H1 (cell line): ENCODE results near the gene BANF1. TPM values are rescaled to one million over a fixed set of nuclear protein-coding genes. Genes with fewer than 3 reads are reported as not detected.

ENCODE experiments used
- CTCF ChIA-PET: fragments of 300-600 bp; sonication (Branson Sonifier 250); formaldehyde crosslinking; loops from one replicate; lab custom pipeline; 2021; ENCODE audit not compliant: partially characterized antibody; lab: Charles Lee
- POLR2A ChIA-PET: fragments of 300-600 bp; sonication (Branson Sonifier 250); formaldehyde crosslinking; loops from one replicate; lab custom pipeline; 2021; ENCODE audit warnings: inconsistent platforms; ENCODE audit not compliant: partially characterized antibody; lab: Charles Lee
- DNase-seq, 2 experiments: peaks; one replicate each; pipeline versions ENCODE4 v3.0.0 to v3.0.0-alpha.2; 2010 to 2022; ENCODE audit warnings: low spot score in 2 of 2, low read depth in 1 of 2, mixed read lengths in 1 of 2
- FAIRE-seq: peaks from 2 replicates; lab custom pipeline; 2011; peaks lifted over from hg19 to GRCh38; lab: Jason Lieb, UNC
- H2AFZ ChIP-seq: 2 replicates; pipeline ENCODE4 v1.8.1; 2012; ENCODE audit warnings: low read length, inconsistent platforms
- H2AK5ac ChIP-seq: 2 replicates; pipeline ENCODE4 v1.6.1; 2013; ENCODE audit warnings: low read depth, low read length
- H2BK120ac ChIP-seq: replicated peaks from 2 replicates; pipeline ENCODE3; 2013; ENCODE audit warnings: low read depth, low read length, inconsistent platforms
- H2BK12ac ChIP-seq: 2 replicates; pipeline ENCODE4 v1.6.1; 2013; ENCODE audit warnings: low read depth, low read length
- H2BK15ac ChIP-seq: 2 replicates; pipeline ENCODE4 v1.6.1; 2013; ENCODE audit warnings: low read length
- H2BK20ac ChIP-seq: 2 replicates; pipeline ENCODE4 v1.6.1; 2013; ENCODE audit warnings: low read length
- H2BK5ac ChIP-seq: 2 replicates; pipeline ENCODE4 v1.6.1; 2013; ENCODE audit warnings: low read depth, low read length
- H3K14ac ChIP-seq: 2 replicates; pipeline ENCODE4 v1.6.1; 2013; ENCODE audit warnings: inconsistent platforms; ENCODE audit not compliant: insufficient read length
- H3K18ac ChIP-seq: 2 replicates; pipeline ENCODE4 v1.6.1; 2013; ENCODE audit warnings: low read length; ENCODE audit errors: extremely low read depth
- H3K23ac ChIP-seq: 2 replicates; pipeline ENCODE4 v1.6.1; 2013; ENCODE audit warnings: inconsistent platforms; ENCODE audit not compliant: insufficient read length
- H3K23me2 ChIP-seq: 2 replicates; pipeline ENCODE4 v1.6.1; 2013; ENCODE audit warnings: low read depth, low read length
- H3K27ac ChIP-seq: 2 replicates; pipeline ENCODE4 v1.6.1; 2011; ENCODE audit warnings: low read depth, low read length, inconsistent platforms
- H3K27me3 ChIP-seq, 4 experiments: replicated peaks in 1 of 4; 1 replicate in 1 of 4; 2 replicates in 3 of 4; pipeline versions ENCODE4 v1.6.1 to v1.8.1; 2011 to 2013; ENCODE audit warnings: low read length in 3 of 4, mild to moderate bottlenecking in 3 of 4, inconsistent platforms in 2 of 4, mixed read lengths in 2 of 4, moderate library complexity in 1 of 4; ENCODE audit not compliant: control insufficient read depth in 3 of 4, insufficient read depth in 3 of 4; ENCODE audit errors: extremely low read depth in 1 of 4
- H3K36me3 ChIP-seq, 4 experiments: 2 replicates each; pipeline versions ENCODE4 v1.6.1 to v1.8.1; 2011 to 2013; ENCODE audit warnings: mild to moderate bottlenecking in 4 of 4, low read length in 3 of 4, moderate library complexity in 2 of 4, control low read depth in 1 of 4, inconsistent platforms in 1 of 4; ENCODE audit not compliant: insufficient read depth in 4 of 4, control insufficient read depth in 2 of 4
- H3K4ac ChIP-seq: replicated peaks from 2 replicates; pipeline ENCODE3; 2013; ENCODE audit warnings: low read length, low read depth, mixed read lengths, inconsistent platforms; ENCODE audit not compliant: insufficient read length
- H3K4me1 ChIP-seq, 4 experiments: replicated peaks in 1 of 4; 1 replicate in 1 of 4; 2 replicates in 3 of 4; pipeline versions ENCODE4 v1.6.1 to v1.8.1; 2011 to 2013; ENCODE audit warnings: low read length in 3 of 4, inconsistent platforms in 2 of 4, mixed read lengths in 1 of 4; ENCODE audit not compliant: insufficient read depth in 4 of 4, control insufficient read depth in 3 of 4
- H3K4me2 ChIP-seq, 2 experiments: 2 replicates each; pipeline versions ENCODE4 v1.6.1 to v1.8.1; 2011 to 2013; ENCODE audit warnings: low read depth in 2 of 2, low read length in 2 of 2, control low read depth in 1 of 2, inconsistent platforms in 1 of 2, mild to moderate bottlenecking in 1 of 2; ENCODE audit not compliant: insufficient read depth in 1 of 2
- H3K4me3 ChIP-seq, 4 experiments: fragments of 200-600, 300-600 bp in 1 of 4; sonication (generic), shearing (Covaris generic), sonication (Bioruptor Twin) in 1 of 4; 2 replicates each; pipeline versions ENCODE4 v1.5.1 to v1.8.1; 2011 to 2016; ENCODE audit warnings: low read length in 4 of 4, low read depth in 3 of 4, control low read depth in 2 of 4, inconsistent platforms in 2 of 4, mild to moderate bottlenecking in 2 of 4, mixed read lengths in 1 of 4, moderate library complexity in 1 of 4; ENCODE audit not compliant: insufficient read depth in 2 of 4; ENCODE audit errors: extremely low read depth in 1 of 4
- H3K56ac ChIP-seq: replicated peaks from 2 replicates; pipeline ENCODE3; 2013; ENCODE audit warnings: low read depth, mild to moderate bottlenecking, mixed read lengths, low read length, inconsistent platforms; ENCODE audit not compliant: insufficient read length
- H3K79me1 ChIP-seq: 2 replicates; pipeline ENCODE4 v1.6.1; 2013; ENCODE audit warnings: low read depth, low read length, control low read depth
- H3K79me2 ChIP-seq, 2 experiments: 2 replicates each; pipeline versions ENCODE4 v1.6.1 to v1.8.1; 2012 to 2013; ENCODE audit warnings: low read length in 2 of 2, mild to moderate bottlenecking in 2 of 2, inconsistent platforms in 1 of 2; ENCODE audit not compliant: insufficient read depth in 2 of 2, control insufficient read depth in 1 of 2
- H3K9ac ChIP-seq, 4 experiments: replicated peaks in 1 of 4; 1 replicate in 1 of 4; 2 replicates in 3 of 4; pipeline versions ENCODE4 v1.6.1 to v1.8.1; 2011 to 2013; ENCODE audit warnings: low read depth in 3 of 4, low read length in 3 of 4, control low read depth in 2 of 4, mild to moderate bottlenecking in 2 of 4, moderate library complexity in 2 of 4, inconsistent platforms in 1 of 4; ENCODE audit errors: extremely low read depth in 1 of 4
- H3K9me3 ChIP-seq, 2 experiments: 2 replicates each; pipeline versions ENCODE4 v1.6.1 to v1.8.1; 2012 to 2013; ENCODE audit warnings: mild to moderate bottlenecking in 2 of 2, moderate library complexity in 2 of 2, control low read depth in 1 of 2, inconsistent platforms in 1 of 2, low read depth in 1 of 2, low read length in 1 of 2, mixed read lengths in 1 of 2; ENCODE audit not compliant: insufficient read depth in 2 of 2
- H4K20me1 ChIP-seq, 2 experiments: replicated peaks in 1 of 2; 2 replicates each; pipeline versions ENCODE3 to v1.8.1; 2011 to 2013; ENCODE audit warnings: inconsistent platforms in 2 of 2, low read length in 2 of 2, mild to moderate bottlenecking in 1 of 2; ENCODE audit not compliant: insufficient read depth in 2 of 2, control insufficient read depth in 1 of 2
- H4K5ac ChIP-seq: 2 replicates; pipeline ENCODE4 v1.6.1; 2013; ENCODE audit warnings: low read length, low read depth, mixed read lengths, inconsistent platforms; ENCODE audit not compliant: insufficient read length
- H4K8ac ChIP-seq: 2 replicates; pipeline ENCODE4 v1.8.0; 2013; ENCODE audit warnings: mild to moderate bottlenecking, moderate library complexity, low read length, inconsistent platforms; ENCODE audit not compliant: insufficient read depth; ENCODE audit errors: extremely low read depth
- H4K91ac ChIP-seq: replicated peaks from 2 replicates; pipeline ENCODE3; 2013; ENCODE audit warnings: low read length, mixed read lengths, inconsistent platforms; ENCODE audit not compliant: insufficient read length
- ASH2L ChIP-seq: fragments of 200-600, 300-600 bp; sonication (generic); IDR thresholded peaks from one replicate; pipeline ENCODE4 v1.7.1; 2017; ENCODE audit warnings: low read length
- ATF3 ChIP-seq: IDR thresholded peaks from 2 replicates; pipeline ENCODE4 v1.6.1; 2011; ENCODE audit warnings: low read depth, mild to moderate bottlenecking, low read length; ENCODE audit not compliant: insufficient read depth
- CHD2 ChIP-seq: IDR thresholded peaks from 2 replicates; pipeline ENCODE4 v1.6.1; 2012; ENCODE audit warnings: low read length, improper control_type of control experiment
- HDAC2 ChIP-seq, 2 experiments: fragments of 300-600 bp in 1 of 2; sonication (generic) in 1 of 2; IDR thresholded peaks; 2 replicates each; pipeline ENCODE4 v1.6.1; 2011 to 2012; ENCODE audit warnings: low read depth in 2 of 2, low read length in 2 of 2, mild to moderate bottlenecking in 2 of 2, moderate library complexity in 2 of 2, borderline replicate concordance in 1 of 2, inconsistent platforms in 1 of 2
- PHF8 ChIP-seq: fragments of 200-600 bp; sonication (generic); conservative IDR thresholded peaks from 2 replicates; pipeline ENCODE4 v1.7.1; 2012; ENCODE audit warnings: low read depth, mild to moderate bottlenecking, inconsistent platforms, low read length, moderate library complexity
- RBBP5 ChIP-seq: IDR thresholded peaks from 2 replicates; pipeline ENCODE4 v1.7.1; 2012; ENCODE audit warnings: low read depth, mild to moderate bottlenecking, inconsistent platforms, low read length, moderate library complexity, borderline replicate concordance
- SIX5 ChIP-seq: IDR thresholded peaks from 2 replicates; pipeline ENCODE4 v1.6.1; 2011; ENCODE audit warnings: mild to moderate bottlenecking, low read depth, low read length
- SP1 ChIP-seq: IDR thresholded peaks from 2 replicates; pipeline ENCODE4 v1.6.1; 2011; ENCODE audit warnings: low read depth, low read length
- TAF7 ChIP-seq: optimal IDR thresholded peaks from 2 replicates; pipeline ENCODE3; 2011; ENCODE audit warnings: low read depth, mild to moderate bottlenecking, inconsistent platforms, low read length, moderate library complexity, borderline replicate concordance
- WGBS, 2 experiments: shearing (Covaris generic) in 1 of 2; methylation state at CpG; one replicate each; pipeline versions ENCODE4 v1.1.6 to v1.1.7; 2013 to 2015; ENCODE audit warnings: low lambda C conversion rate in 2 of 2, mixed read lengths in 2 of 2, inconsistent platforms in 1 of 2, low coverage in 1 of 2, missing lambda C conversion rate in 1 of 2; ENCODE audit not compliant: insufficient replicate concordance in 2 of 2, insufficient coverage in 1 of 2, insufficient read length in 1 of 2; ENCODE audit errors: extremely low coverage in 1 of 2, missing lambda C conversion rate in 1 of 2; 5-methylcytosine and 5-hydroxymethylcytosine counted together
- polyA plus RNA-seq, 7 experiments: library from polyadenylated mRNA; depleted of rRNA in 3 of 7; stranded (reverse) in 5 of 7; unstranded in 2 of 7; fragments of >200 nt in 5 of 7; fragments of 200-250 nt in 2 of 7; gene quantifications; 1 replicate in 5 of 7; 2 replicates in 1 of 7; 4 replicates in 1 of 7; pipeline versions ENCODE4 v1.2.1 to v1.2.3, GENCODE V29; 2011 to 2013; ENCODE audit warnings: missing spikeins in 2 of 7, mixed read lengths in 2 of 7
- total RNA-seq: library from RNA; stranded (reverse); fragmentation: NEBNext Ultra II Directional; extraction: Animal tissue kit (Norgen Biotek cat#: 25700); gene quantifications from 2 replicates; pipeline ENCODE4 v1.2.1, GENCODE V29; 2021
- TF ChIP-seq, protein P1 (sequence below): IDR thresholded peaks from 2 replicates; pipeline ENCODE4 v1.6.1; 2012; ENCODE audit warnings: inconsistent platforms

Gene BANF1
- total and polyA plus RNA-seq, 2 of the 8 experiments (the other 6 are each of a cell fraction or from before 2014, with no cell fraction given) = 330 to 467 TPM

DNA sequence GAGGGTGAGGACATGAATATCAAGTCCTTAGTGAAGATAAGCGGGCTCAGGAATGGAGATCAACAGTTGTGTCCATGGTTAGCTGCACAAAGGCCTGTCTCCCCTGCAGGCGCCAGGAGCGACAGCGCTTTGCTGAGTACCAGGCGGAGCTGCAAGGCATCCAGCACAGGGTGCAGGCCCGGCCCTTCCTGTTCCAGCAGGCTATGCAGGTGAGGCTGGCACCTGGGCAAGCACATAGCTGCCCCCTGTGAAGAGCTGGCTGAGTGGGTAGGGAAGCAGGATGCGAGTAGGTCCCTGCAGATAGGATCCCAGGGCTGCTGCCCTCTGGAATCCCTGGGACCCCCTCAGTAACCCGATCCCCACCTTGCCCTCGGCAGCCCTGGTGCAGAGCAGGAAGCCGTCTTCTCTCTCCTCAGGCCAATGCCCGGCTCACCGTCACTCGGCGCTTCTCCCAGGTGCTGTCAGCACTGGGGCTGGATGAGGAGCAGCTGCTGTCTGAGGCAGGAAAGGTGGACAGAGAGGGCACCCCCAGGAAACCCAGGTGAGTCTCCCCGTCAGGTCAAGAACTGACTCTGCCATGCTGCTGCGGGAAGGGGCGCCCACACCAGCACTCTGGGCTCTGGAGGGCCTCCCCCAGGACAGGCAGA lies 43.4 kb upstream of the BANF1 start:
- H3K18ac ChIP-seq = no peak overlapping the region
- peaks cover 12% of the 10 kb centered on the region; the same call in 1 of the 2 replicates for H3K23me2 ChIP-seq
- no peak overlapping the region for H2AFZ ChIP-seq
- no peak overlapping the region for H3K4me2 ChIP-seq
- no peak overlapping the region for H3K14ac ChIP-seq
- peak overlapping the region; percentile 78; the same call in 1 of the 2 replicates for H4K8ac ChIP-seq
- ChIA-PET POLR2A (interaction anchor here (0.8 to 2.5 kb wide), 5 partner anchors 11 to 40 kb away, joined by 3 to 13 read pairs (median 3); partner anchors contain the start of genes C11orf68 and TSGA10IP), CTCF (interaction anchor here (0.6 to 2.8 kb wide), 9 partner anchors 8 to 109 kb away, joined by 3 to 16 read pairs (median 3); partner anchors contain the start of gene CCDC85B)
- no peaks in the 10 kb centered on the region for H3K27me3 ChIP-seq
- H4K5ac ChIP-seq = no peak overlapping the region
- H2BK12ac ChIP-seq = no peak overlapping the region
- no peak overlapping the region for H3K23ac ChIP-seq
- H4K20me1 ChIP-seq = peaks cover 0 to 1% of the 10 kb centered on the region in 2 experiments
- no peak overlapping the region for H2BK20ac ChIP-seq
- FAIRE-seq = no peak
- 0 out of 2 replicates have a peak overlapping the region, but pooled peaks have one; percentile 81 for H2BK15ac ChIP-seq
- H3K36me3 ChIP-seq = peaks cover 0 to under 1% (median under 1%) of the 10 kb centered on the region in 4 experiments; a peak in 3 of 8 replicates
- H2BK5ac ChIP-seq = peak overlapping the region; percentile 71; the same call in 1 of the 2 replicates
- H4K91ac ChIP-seq = no peak overlapping the region
- no peak for DNase-seq
- peaks cover 9% of the 10 kb centered on the region for H3K79me1 ChIP-seq
- H3K4me3 ChIP-seq = no peak overlapping the region
- H2AK5ac ChIP-seq = no peak overlapping the region
- H3K4me1 ChIP-seq = peaks cover 0 to 14% (median 3%) of the 10 kb centered on the region in 4 experiments; a peak in 5 of 7 replicates
- H3K79me2 ChIP-seq = peaks cover 11 to 17% of the 10 kb centered on the region in 2 experiments
- no peak overlapping the region for H2BK120ac ChIP-seq
- no peak overlapping the region for H3K56ac ChIP-seq
- no peak overlapping the region for H3K4ac ChIP-seq
- TF ChIP-seq, protein P1, sequence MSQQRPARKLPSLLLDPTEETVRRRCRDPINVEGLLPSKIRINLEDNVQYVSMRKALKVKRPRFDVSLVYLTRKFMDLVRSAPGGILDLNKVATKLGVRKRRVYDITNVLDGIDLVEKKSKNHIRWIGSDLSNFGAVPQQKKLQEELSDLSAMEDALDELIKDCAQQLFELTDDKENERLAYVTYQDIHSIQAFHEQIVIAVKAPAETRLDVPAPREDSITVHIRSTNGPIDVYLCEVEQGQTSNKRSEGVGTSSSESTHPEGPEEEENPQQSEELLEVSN = no peak
- TF ChIP-seq ASH2L = no peak
- no peak for TF ChIP-seq SP1
- TF ChIP-seq PHF8 = no peak
- no peak for TF ChIP-seq TAF7
- no peak for TF ChIP-seq HDAC2 (IDR thresholded peaks at IDR 0.05; ENCODE audit: borderline replicate concordance in 1 of 2, low read depth in 2 of 2, low read length in 2 of 2)
- TF ChIP-seq CHD2 = no peak
- no peak for TF ChIP-seq RBBP5
- TF ChIP-seq ATF3 = no peak
- TF ChIP-seq SIX5 = no peak
- peak overlapping the region in 1 of 4 experiments; percentile 43; a peak in 1 of 7 replicates for H3K9ac ChIP-seq
- no peaks in the 10 kb centered on the region for H3K9me3 ChIP-seq
- WGBS, 2 experiments = 80% methylated on average over 17 of the region's 17 CpGs; no CpG with 5 or more reads in 1 of the 2 experiments
- H3K27ac ChIP-seq = no peak overlapping the region
